Chondrocyte (in vitro differentiated cells): ENCODE measurements around the gene KBTBD6. TPM values are rescaled to one million over a fixed set of nuclear protein-coding genes. Genes with fewer than 3 reads are reported as not detected.
"Not testable (repeated sequence)": the region's sequence is repeated elsewhere in the genome, so short reads cannot be mapped to it uniquely, and the experiment has no call there.

Source experiments
- DNase-seq: peaks from one replicate; pipeline ENCODE4 v3.0.0; 2021; ENCODE audit warnings: mixed read lengths, low spot score
- H3K27ac Mint-ChIP-seq: one replicate; pipeline ENCODE4 v1.8.0; 2021; ENCODE audit warnings: mild to moderate bottlenecking, moderate library complexity, mixed read lengths; ENCODE audit not compliant: unreplicated experiment
- H3K27me3 Mint-ChIP-seq: 2 replicates; pipeline ENCODE4 v1.8.0; 2021; ENCODE audit warnings: low read depth, mixed read lengths
- H3K36me3 Mint-ChIP-seq: 2 replicates; pipeline ENCODE4 v1.8.0; 2021; ENCODE audit warnings: low read depth, mixed read lengths
- H3K4me1 Mint-ChIP-seq: 2 replicates; pipeline ENCODE4 v1.8.0; 2021; ENCODE audit warnings: low read depth, mild to moderate bottlenecking, mixed read lengths
- H3K4me3 Mint-ChIP-seq: one replicate; pipeline ENCODE4 v1.8.0; 2021; ENCODE audit warnings: mild to moderate bottlenecking, moderate library complexity, mixed read lengths; ENCODE audit not compliant: unreplicated experiment
- H3K9me3 Mint-ChIP-seq: 2 replicates; pipeline ENCODE4 v1.8.0; 2021; ENCODE audit warnings: low read depth, mixed read lengths
- long read RNA-seq: library from polyadenylated mRNA; stranded (forward); transcript quantifications from one replicate; pipeline ENCODE4 v2.0.0, GENCODE V29; 2021
- total RNA-seq: library from RNA; stranded (reverse); gene quantifications from 3 replicates; pipeline ENCODE4 v1.2.1, GENCODE V29; 2021
- TF ChIP-seq, protein P1 (sequence below): fragments of 200-600 bp; sonication (generic); IDR thresholded peaks from 2 replicates; pipeline ENCODE4 v1.5.0; 2021; ENCODE audit warnings: antibody characterized with exemption, mild to moderate bottlenecking, moderate library complexity

The KBTBD6 gene
- total RNA-seq = 9.1 to 10.6 TPM (median 9.7 TPM) in 3 replicates
- long read RNA-seq, full-length matches to known transcripts = 46 of 46 reads
- long read RNA-seq, partial matches to known transcripts = 0 of 46 reads
- long read RNA-seq, other reads (novel, unspliced or antisense) = 0 of 46 reads

GRCh38 chr13:41132512-41133152 is at the start of gene KBTBD6:
Gene KBTBD6, minus strand, starts transcription at chr13:41132802. Its CDS starts 291 bp downstream, at chr13:41132511.
- peak within 1 kb of the TSS; percentile 91 for H3K4me3 Mint-ChIP-seq
- H3K36me3 Mint-ChIP-seq = no peaks in the 10 kb centered on the region
- no peaks in the 10 kb centered on the region for H3K27me3 Mint-ChIP-seq
- peaks cover 54% of the 10 kb centered on the region for H3K4me1 Mint-ChIP-seq
- no peaks in the 10 kb centered on the region for H3K9me3 Mint-ChIP-seq
- peak; percentile 98 for DNase-seq
- TF ChIP-seq, protein P1, sequence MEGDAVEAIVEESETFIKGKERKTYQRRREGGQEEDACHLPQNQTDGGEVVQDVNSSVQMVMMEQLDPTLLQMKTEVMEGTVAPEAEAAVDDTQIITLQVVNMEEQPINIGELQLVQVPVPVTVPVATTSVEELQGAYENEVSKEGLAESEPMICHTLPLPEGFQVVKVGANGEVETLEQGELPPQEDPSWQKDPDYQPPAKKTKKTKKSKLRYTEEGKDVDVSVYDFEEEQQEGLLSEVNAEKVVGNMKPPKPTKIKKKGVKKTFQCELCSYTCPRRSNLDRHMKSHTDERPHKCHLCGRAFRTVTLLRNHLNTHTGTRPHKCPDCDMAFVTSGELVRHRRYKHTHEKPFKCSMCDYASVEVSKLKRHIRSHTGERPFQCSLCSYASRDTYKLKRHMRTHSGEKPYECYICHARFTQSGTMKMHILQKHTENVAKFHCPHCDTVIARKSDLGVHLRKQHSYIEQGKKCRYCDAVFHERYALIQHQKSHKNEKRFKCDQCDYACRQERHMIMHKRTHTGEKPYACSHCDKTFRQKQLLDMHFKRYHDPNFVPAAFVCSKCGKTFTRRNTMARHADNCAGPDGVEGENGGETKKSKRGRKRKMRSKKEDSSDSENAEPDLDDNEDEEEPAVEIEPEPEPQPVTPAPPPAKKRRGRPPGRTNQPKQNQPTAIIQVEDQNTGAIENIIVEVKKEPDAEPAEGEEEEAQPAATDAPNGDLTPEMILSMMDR = no peak
- peak within 1 kb of the TSS; percentile 98 for H3K27ac Mint-ChIP-seq

DNA sequence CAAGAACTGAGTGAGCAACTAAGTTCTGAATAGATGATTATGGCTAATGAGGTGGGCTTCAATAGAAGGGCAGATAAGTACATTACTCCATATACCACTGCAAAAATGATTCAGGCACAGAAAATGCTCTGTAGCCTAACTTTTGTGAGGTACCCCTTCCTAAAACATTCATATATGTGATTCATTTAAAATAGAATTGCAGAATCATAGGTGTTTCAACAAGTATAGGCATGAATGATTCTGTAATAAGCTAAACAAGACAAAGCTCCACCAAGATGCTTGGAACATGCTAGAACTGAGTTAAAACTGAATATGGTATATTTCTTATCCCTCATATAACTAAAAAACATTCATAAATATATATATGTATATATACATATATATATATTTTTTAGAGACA is 49.6 kb upstream of the KBTBD6 start:
- TF ChIP-seq, protein P1 = no peak
- Mint-ChIP-seq H3K36me3 (no peaks in the 10 kb centered on the region), H3K27ac (no peak overlapping the region), H3K4me3 (no peak overlapping the region), H3K27me3 (no peaks in the 10 kb centered on the region), H3K9me3 (no peaks in the 10 kb centered on the region), H3K4me1 (no peaks in the 10 kb centered on the region)
- DNase-seq = no peak

DNA sequence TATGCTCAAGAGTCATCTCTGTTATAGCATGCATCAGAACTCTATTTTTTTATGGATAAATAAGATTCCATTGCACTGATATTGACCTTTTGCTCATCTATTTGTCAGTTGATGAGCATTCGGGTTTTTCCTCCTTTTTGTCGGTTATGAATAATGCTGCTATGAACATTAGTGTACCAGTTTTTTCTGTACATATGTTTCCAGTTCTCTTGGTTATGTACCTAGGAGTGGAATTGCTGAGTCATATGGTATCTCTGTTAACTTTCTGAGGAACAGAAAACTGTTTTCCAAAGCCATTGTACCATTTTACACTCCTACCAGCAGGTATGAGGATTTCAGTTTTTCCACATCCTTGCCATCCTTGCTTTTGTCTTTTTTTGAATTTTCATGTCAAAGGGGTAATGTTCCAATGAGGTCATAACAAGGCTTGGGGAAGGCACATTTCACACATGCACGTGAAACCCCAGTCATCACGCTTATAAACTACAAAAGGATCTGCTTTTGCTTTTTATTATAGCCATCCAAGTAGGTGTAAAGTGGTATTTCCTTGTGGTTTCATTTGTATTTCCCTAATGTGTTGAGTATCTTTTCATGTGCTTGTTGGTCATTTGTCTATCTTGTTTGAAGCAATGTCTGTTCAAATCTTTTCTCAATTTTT is 47.1 kb upstream of the KBTBD6 start:
- DNase-seq = no peak
- Mint-ChIP-seq H3K4me3 (no peak overlapping the region), H3K27ac (no peak overlapping the region), H3K9me3 (peaks cover 16% of the 10 kb centered on the region), H3K36me3 (peaks cover 2% of the 10 kb centered on the region), H3K27me3 (no peaks in the 10 kb centered on the region), H3K4me1 (no peaks in the 10 kb centered on the region)
- TF ChIP-seq, protein P1 = no peak

GRCh38 chr13:41178040-41178439 is 45.4 kb upstream of the KBTBD6 start:
- H3K4me3 Mint-ChIP-seq = no peak overlapping the region
- H3K36me3 Mint-ChIP-seq = peaks cover 2% of the 10 kb centered on the region
- H3K27ac Mint-ChIP-seq = no peak overlapping the region
- H3K27me3 Mint-ChIP-seq = no peaks in the 10 kb centered on the region
- TF ChIP-seq, protein P1 = no peak
- no peaks in the 10 kb centered on the region for H3K4me1 Mint-ChIP-seq
- H3K9me3 Mint-ChIP-seq = peaks cover 16% of the 10 kb centered on the region
- DNase-seq = no peak

- Mint-ChIP-seq H3K27ac (no peak overlapping the region), H3K27me3 (no peaks in the 10 kb centered on the region), H3K4me1 (no peaks in the 10 kb centered on the region), H3K9me3 (peaks cover 16% of the 10 kb centered on the region), H3K36me3 (peaks cover 2% of the 10 kb centered on the region), H3K4me3 (no peak overlapping the region)
- DNase-seq = no peak
- TF ChIP-seq, protein P1 = no peak
Observed at GRCh38 chr13:41177616-41178015, 45.0 kb upstream of the KBTBD6 start.

GRCh38 chr13:41175576-41175975 is 43.0 kb upstream of the KBTBD6 start:
- not testable (repeated sequence) for H3K27me3 Mint-ChIP-seq, H3K4me1 Mint-ChIP-seq, H3K4me3 Mint-ChIP-seq

More at GRCh38 chr13:41175576-41175975, 43.0 kb upstream of the KBTBD6 start:
- H3K27ac Mint-ChIP-seq, H3K36me3 Mint-ChIP-seq, DNase-seq: not testable (repeated sequence)
- peaks cover 16% of the 10 kb centered on the region for H3K9me3 Mint-ChIP-seq
